H9 (cell line): ENCODE measurements around the gene SMS. TPM values are rescaled to one million over a fixed set of nuclear protein-coding genes. Genes with fewer than 3 reads are reported as not detected.

Source experiments
- DNase-seq: peaks from one replicate; pipeline ENCODE4 v3.0.0-alpha.2; 2017
- H2AFZ ChIP-seq: one replicate; pipeline ENCODE4 v1.6.1; 2013; ENCODE audit warnings: mild to moderate bottlenecking, low read length, control low read depth, moderate library complexity
- H2AK5ac ChIP-seq: 2 replicates; pipeline ENCODE4 v1.6.1; 2013; ENCODE audit warnings: low read length, control low read depth, mixed read lengths; ENCODE audit not compliant: insufficient read length
- H2BK120ac ChIP-seq: one replicate; pipeline ENCODE4 v1.6.1; 2013; ENCODE audit warnings: low read depth, mild to moderate bottlenecking, low read length, control low read depth, inconsistent platforms; ENCODE audit not compliant: poor library complexity, severe bottlenecking
- H2BK12ac ChIP-seq: 2 replicates; pipeline ENCODE4 v1.6.1; 2013; ENCODE audit warnings: low read length, control low read depth, mixed read lengths, low read depth; ENCODE audit not compliant: insufficient read length
- H2BK15ac ChIP-seq: 2 replicates; pipeline ENCODE4 v1.6.1; 2013; ENCODE audit warnings: low read depth, low read length, control low read depth
- H2BK20ac ChIP-seq: one replicate; pipeline ENCODE4 v1.6.1; 2013; ENCODE audit warnings: low read depth, mild to moderate bottlenecking, low read length, control low read depth, inconsistent platforms; ENCODE audit not compliant: poor library complexity, severe bottlenecking
- H2BK5ac ChIP-seq: 2 replicates; pipeline ENCODE4 v1.6.1; 2013; ENCODE audit warnings: low read length, control low read depth, mixed read lengths; ENCODE audit not compliant: insufficient read length
- H3K14ac ChIP-seq: 2 replicates; pipeline ENCODE4 v1.6.1; 2013; ENCODE audit warnings: low read length, control low read depth; ENCODE audit not compliant: insufficient read depth
- H3K18ac ChIP-seq: 2 replicates; pipeline ENCODE4 v1.6.1; 2013; ENCODE audit warnings: low read depth, mild to moderate bottlenecking, mixed read lengths, low read length, control low read depth; ENCODE audit not compliant: insufficient read length
- H3K23ac ChIP-seq: 2 replicates; pipeline ENCODE4 v1.6.1; 2013; ENCODE audit warnings: low read length, control low read depth, mixed read lengths, low read depth; ENCODE audit not compliant: insufficient read length
- H3K23me2 ChIP-seq: 2 replicates; pipeline ENCODE4 v1.6.1; 2013; ENCODE audit warnings: low read depth, mild to moderate bottlenecking, mixed read lengths, low read length, control low read depth; ENCODE audit not compliant: insufficient read length, poor library complexity, severe bottlenecking
- H3K27ac ChIP-seq: 2 replicates; pipeline ENCODE4 v1.5.1; 2013; ENCODE audit warnings: low read length, control low read depth, mixed read lengths, low read depth; ENCODE audit not compliant: insufficient read length
- H3K27me3 ChIP-seq: 2 replicates; pipeline ENCODE4 v1.6.1; 2013; ENCODE audit warnings: low read length, control low read depth, inconsistent platforms; ENCODE audit not compliant: insufficient read depth
- H3K4ac ChIP-seq: 2 replicates; pipeline ENCODE4 v1.6.1; 2013; ENCODE audit warnings: low read depth, mild to moderate bottlenecking, control low read depth, inconsistent platforms, low read length, moderate library complexity
- H3K4me1 ChIP-seq: 2 replicates; pipeline ENCODE4 v1.6.1; 2013; ENCODE audit warnings: low read length, control low read depth, inconsistent platforms; ENCODE audit not compliant: insufficient read depth
- H3K4me2 ChIP-seq: 2 replicates; pipeline ENCODE4 v1.6.1; 2013; ENCODE audit warnings: low read length, control low read depth, mixed read lengths; ENCODE audit not compliant: insufficient read length, insufficient read depth
- H3K56ac ChIP-seq: 2 replicates; pipeline ENCODE4 v1.6.1; 2013; ENCODE audit warnings: low read depth, mild to moderate bottlenecking, mixed read lengths, low read length, control low read depth; ENCODE audit not compliant: insufficient read length
- H3K79me1 ChIP-seq: 2 replicates; pipeline ENCODE4 v1.6.1; 2013; ENCODE audit warnings: low read depth, mild to moderate bottlenecking, moderate library complexity, low read length, control low read depth, inconsistent platforms; ENCODE audit not compliant: insufficient read depth, poor library complexity, severe bottlenecking
- H3K79me2 ChIP-seq: 2 replicates; pipeline ENCODE4 v1.6.1; 2013; ENCODE audit warnings: low read length, control low read depth, inconsistent platforms; ENCODE audit not compliant: insufficient read depth
- H3K9ac ChIP-seq: 2 replicates; pipeline ENCODE4 v1.6.1; 2013; ENCODE audit warnings: low read length, control low read depth, mixed read lengths; ENCODE audit not compliant: insufficient read length; ENCODE audit errors: extremely low read depth
- H3K9me3 ChIP-seq: one replicate; pipeline ENCODE4 v1.6.1; 2013; ENCODE audit warnings: low read depth, low read length, inconsistent platforms; ENCODE audit not compliant: control insufficient read depth
- H3T11ph ChIP-seq: one replicate; pipeline ENCODE4 v1.6.1; 2013; ENCODE audit warnings: mild to moderate bottlenecking, low read length, control low read depth, inconsistent platforms
- H4K20me1 ChIP-seq: one replicate; pipeline ENCODE4 v1.6.1; 2013; ENCODE audit not compliant: control insufficient read depth, insufficient read length, insufficient read depth
- H4K5ac ChIP-seq: 2 replicates; pipeline ENCODE4 v1.6.1; 2013; ENCODE audit warnings: low read depth, mild to moderate bottlenecking, mixed read lengths, low read length, control low read depth; ENCODE audit not compliant: insufficient read length
- H4K8ac ChIP-seq: replicated peaks from 2 replicates; pipeline ENCODE4 v1.6.1; 2013; ENCODE audit warnings: low read length, control low read depth, mixed read lengths, low read depth; ENCODE audit not compliant: insufficient read length
- H4K91ac ChIP-seq: 2 replicates; pipeline ENCODE4 v1.6.1; 2013; ENCODE audit warnings: low read depth, mild to moderate bottlenecking, moderate library complexity, mixed read lengths, low read length, control low read depth; ENCODE audit not compliant: insufficient read length
- H3K27ac Mint-ChIP-seq, 3 experiments: 2 replicates in 2 of 3; 3 replicates in 1 of 3; pipeline ENCODE4 v1.8.0; 2020 to 2021; ENCODE audit warnings: mixed read lengths in 3 of 3, mild to moderate bottlenecking in 1 of 3, moderate library complexity in 1 of 3
- H3K27me3 Mint-ChIP-seq: 2 replicates; pipeline ENCODE4 v1.8.0; 2021; ENCODE audit warnings: low read depth, mild to moderate bottlenecking, moderate library complexity, mixed read lengths
- H3K36me3 Mint-ChIP-seq, 3 experiments: 2 replicates in 2 of 3; 3 replicates in 1 of 3; pipeline ENCODE4 v1.8.0; 2020 to 2021; ENCODE audit warnings: low read depth in 3 of 3, mixed read lengths in 3 of 3; ENCODE audit not compliant: insufficient read depth in 1 of 3
- H3K4me1 Mint-ChIP-seq, 2 experiments: 2 replicates each; pipeline ENCODE4 v1.8.0; 2020; ENCODE audit warnings: mixed read lengths in 2 of 2
- H3K4me3 Mint-ChIP-seq, 2 experiments: 2 replicates in 1 of 2; 3 replicates in 1 of 2; pipeline ENCODE4 v1.8.0; 2020 to 2021; ENCODE audit warnings: mild to moderate bottlenecking in 2 of 2, mixed read lengths in 2 of 2, moderate library complexity in 1 of 2
- H3K9me3 Mint-ChIP-seq, 2 experiments: 2 replicates in 1 of 2; 3 replicates in 1 of 2; pipeline ENCODE4 v1.8.0; 2020; ENCODE audit warnings: mild to moderate bottlenecking in 2 of 2, mixed read lengths in 2 of 2, moderate library complexity in 1 of 2
- WGBS: extraction: QIAGEN DNeasy Blood & Tissue Kit; methylation state at CpG from one replicate; pipeline ENCODE4 v1.1.7; 2013; ENCODE audit warnings: missing lambda C conversion rate, low lambda C conversion rate, mixed read lengths; ENCODE audit not compliant: insufficient read length; ENCODE audit errors: extremely low coverage; 5-methylcytosine and 5-hydroxymethylcytosine counted together
- total RNA-seq: library from RNA; stranded (reverse); gene quantifications from 2 replicates; pipeline ENCODE4 v1.2.1, GENCODE V29; 2021
- TF ChIP-seq, protein P1 (sequence below): fragments of 200-600 bp; sonication (generic); conservative IDR thresholded peaks from 3 replicates; pipeline ENCODE4 v1.8.0; 2021; ENCODE audit warnings: antibody characterized with exemption, mild to moderate bottlenecking

Gene SMS
- total RNA-seq, 1 experiment from 2014 or later: 415 TPM

DNA sequence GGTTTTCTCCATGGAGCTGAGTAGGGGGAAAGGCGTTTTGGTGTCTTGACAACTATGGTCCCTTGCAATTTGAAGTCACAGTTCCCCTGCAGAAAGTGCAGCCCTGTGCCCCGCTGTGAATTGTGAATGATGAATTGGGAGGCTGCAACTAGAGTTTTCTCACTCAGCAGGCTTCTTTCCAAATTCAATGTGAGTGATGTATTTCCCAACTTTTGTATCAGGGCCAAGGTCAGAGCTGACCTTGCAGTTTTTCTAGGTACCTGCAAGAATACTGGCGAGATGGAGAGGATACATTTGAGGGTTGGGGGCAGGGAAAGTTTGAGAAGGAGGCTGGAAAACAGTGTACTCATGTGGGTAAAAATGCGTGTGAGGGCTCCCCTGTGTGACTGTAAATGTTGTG, 103.4 kb downstream of the SMS start:
- H3K23me2 ChIP-seq: no peaks in the 10 kb centered on the region
- Mint-ChIP-seq H3K4me1 (peaks cover 12 to 16% of the 10 kb centered on the region in 2 experiments), H3K27me3 (no peaks in the 10 kb centered on the region), H3K4me3 (peak overlapping the region in 1 of 2 experiments; percentile 1; a peak in 3 of 5 replicates), H3K9me3 (peaks cover 5 to 27% of the 10 kb centered on the region in 2 experiments; a peak in 4 of 5 replicates), H3K27ac (peak overlapping the region in 2 of 3 experiments; percentile 30 to 40; a peak in 4 of 7 replicates), H3K36me3 (no peaks in the 10 kb centered on the region)
- no peak for DNase-seq
- peak overlapping the region; percentile 34 for H3K4me2 ChIP-seq
- H4K91ac ChIP-seq: no peak overlapping the region
- H3K56ac ChIP-seq: no peak overlapping the region
- no peak overlapping the region for H3K4ac ChIP-seq
- no peak overlapping the region for H3K18ac ChIP-seq
- H3K79me1 ChIP-seq: no peaks in the 10 kb centered on the region
- TF ChIP-seq, protein P1, sequence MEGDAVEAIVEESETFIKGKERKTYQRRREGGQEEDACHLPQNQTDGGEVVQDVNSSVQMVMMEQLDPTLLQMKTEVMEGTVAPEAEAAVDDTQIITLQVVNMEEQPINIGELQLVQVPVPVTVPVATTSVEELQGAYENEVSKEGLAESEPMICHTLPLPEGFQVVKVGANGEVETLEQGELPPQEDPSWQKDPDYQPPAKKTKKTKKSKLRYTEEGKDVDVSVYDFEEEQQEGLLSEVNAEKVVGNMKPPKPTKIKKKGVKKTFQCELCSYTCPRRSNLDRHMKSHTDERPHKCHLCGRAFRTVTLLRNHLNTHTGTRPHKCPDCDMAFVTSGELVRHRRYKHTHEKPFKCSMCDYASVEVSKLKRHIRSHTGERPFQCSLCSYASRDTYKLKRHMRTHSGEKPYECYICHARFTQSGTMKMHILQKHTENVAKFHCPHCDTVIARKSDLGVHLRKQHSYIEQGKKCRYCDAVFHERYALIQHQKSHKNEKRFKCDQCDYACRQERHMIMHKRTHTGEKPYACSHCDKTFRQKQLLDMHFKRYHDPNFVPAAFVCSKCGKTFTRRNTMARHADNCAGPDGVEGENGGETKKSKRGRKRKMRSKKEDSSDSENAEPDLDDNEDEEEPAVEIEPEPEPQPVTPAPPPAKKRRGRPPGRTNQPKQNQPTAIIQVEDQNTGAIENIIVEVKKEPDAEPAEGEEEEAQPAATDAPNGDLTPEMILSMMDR: no peak
- H2BK15ac ChIP-seq: no peak overlapping the region
- no peak overlapping the region for H3K27ac ChIP-seq
- H2AFZ ChIP-seq: no peak overlapping the region
- H3K14ac ChIP-seq: no peak overlapping the region
- H3K9me3 ChIP-seq: no peaks in the 10 kb centered on the region
- H3K79me2 ChIP-seq: no peaks in the 10 kb centered on the region
- H2BK20ac ChIP-seq: no peak overlapping the region
- H4K5ac ChIP-seq: no peak overlapping the region
- H2BK120ac ChIP-seq: no peak overlapping the region
- H2BK12ac ChIP-seq: no peak overlapping the region
- no peak overlapping the region for H2BK5ac ChIP-seq
- no peak overlapping the region for H3K9ac ChIP-seq
- no peak overlapping the region for H4K8ac ChIP-seq
- H4K20me1 ChIP-seq: no peaks in the 10 kb centered on the region
- no peak overlapping the region for H3K23ac ChIP-seq
- H3K27me3 ChIP-seq: no peaks in the 10 kb centered on the region
- no peaks in the 10 kb centered on the region for H3K4me1 ChIP-seq
- no peak overlapping the region for H2AK5ac ChIP-seq
- no CpG with 5 or more reads among the region's 4 CpGs for WGBS
- H3T11ph ChIP-seq: no peak overlapping the region

Other genes starting within 250 kb of the SMS start
- gene SMPX, start 182.6 kb upstream of the SMS start, total RNA-seq: not detected in 2 replicates
- 6.5 and 6.8 TPM in 2 replicates for gene MBTPS2, start 101.1 kb upstream of the SMS start, total RNA-seq
- gene YY2, start 84.7 kb upstream of the SMS start, total RNA-seq: 1.8 TPM in 2 replicates
- gene PHEX, start 91.6 kb downstream of the SMS start, total RNA-seq: 0.11 and 0.15 TPM in 2 replicates